GM19463 (cell line): ENCODE results near the gene SCAF1.
"Not testable (repeated sequence)": the region's sequence is repeated elsewhere in the genome, so short reads cannot be mapped to it uniquely, and the experiment has no call there.

Experiments used
- ATAC-seq: cut with Tn5 transposase; IDR thresholded peaks from one replicate; pipeline ENCODE4 v1.9.1; 2021; ENCODE audit warnings: mild to moderate bottlenecking, moderate library complexity; ENCODE audit not compliant: unreplicated experiment

SCAF1 gene

DNA sequence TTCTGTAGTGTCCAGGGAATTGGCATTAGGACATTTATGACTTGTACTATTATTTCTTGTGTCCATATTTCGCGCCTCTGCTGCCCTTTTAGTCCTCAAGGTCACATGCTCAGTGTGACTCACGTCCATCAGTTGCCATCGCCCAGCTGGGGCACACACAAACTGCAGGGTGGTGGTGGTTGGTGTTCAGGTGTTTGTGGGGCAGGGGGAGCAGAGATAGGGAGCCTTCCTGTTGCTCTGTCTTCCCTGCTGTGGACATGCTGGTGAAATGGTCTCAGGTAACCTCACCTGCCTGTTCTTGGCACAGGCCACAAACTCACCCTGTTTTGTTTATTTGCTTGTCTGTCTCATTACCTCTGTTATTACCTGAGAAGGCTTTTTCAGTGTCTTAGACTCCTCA is 28.6 kb upstream of the SCAF1 start:
- ATAC-seq = no peak

DNA sequence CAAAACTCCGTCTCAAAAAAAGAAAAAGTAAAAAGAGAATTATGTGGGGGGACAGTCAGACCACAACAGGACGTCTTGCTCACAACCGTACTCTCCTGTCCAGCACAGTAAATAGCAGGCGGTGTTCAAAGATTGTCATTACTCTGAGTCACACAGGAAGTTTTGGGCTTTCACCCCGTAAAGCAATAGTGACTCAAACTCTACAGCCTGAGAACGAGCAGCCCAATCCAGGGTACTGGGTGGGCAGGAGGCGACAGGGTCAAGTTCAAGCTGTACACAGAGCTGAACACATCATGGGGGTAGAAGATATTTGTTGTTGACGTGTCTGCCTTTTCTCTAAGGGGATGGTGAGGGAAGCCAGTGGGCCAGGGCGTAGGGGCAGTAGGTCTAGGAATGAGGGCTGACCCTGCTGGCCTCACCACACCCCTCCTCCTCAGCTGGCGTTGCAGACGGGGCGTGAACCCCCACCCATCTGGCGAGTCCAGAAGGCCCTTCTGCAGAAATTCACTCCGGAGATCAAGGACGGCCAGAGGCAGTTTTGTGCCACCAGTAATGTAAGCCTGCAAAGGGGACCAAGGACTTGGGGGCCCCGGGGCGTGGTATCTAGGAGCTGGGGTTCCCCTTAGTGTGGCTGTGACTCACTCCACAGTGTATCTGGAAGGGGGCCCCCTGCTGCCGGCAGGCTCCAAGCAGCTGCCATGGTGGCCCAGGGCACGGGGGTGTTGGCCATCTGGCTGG is 27.7 kb upstream of the SCAF1 start:
- no peak for ATAC-seq

DNA sequence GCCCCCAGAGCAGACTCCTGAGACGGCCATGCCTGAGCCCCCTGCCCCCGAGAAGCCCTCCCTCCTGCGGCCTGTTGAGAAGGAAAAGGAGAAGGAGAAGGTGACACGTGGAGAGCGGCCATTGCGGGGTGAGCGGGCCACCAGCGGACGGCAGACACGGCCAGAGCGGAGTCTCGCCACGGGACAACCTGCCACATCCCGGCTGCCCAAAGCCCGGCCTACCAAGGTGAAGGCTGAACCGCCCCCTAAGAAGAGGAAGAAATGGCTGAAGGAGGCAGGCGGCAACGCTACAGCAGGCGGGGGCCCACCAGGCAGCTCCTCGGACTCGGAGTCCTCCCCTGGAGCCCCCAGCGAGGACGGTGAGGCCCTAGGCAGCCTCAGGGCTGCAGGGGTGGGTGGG is 26.1 kb upstream of the SCAF1 start:
- no peak for ATAC-seq

DNA sequence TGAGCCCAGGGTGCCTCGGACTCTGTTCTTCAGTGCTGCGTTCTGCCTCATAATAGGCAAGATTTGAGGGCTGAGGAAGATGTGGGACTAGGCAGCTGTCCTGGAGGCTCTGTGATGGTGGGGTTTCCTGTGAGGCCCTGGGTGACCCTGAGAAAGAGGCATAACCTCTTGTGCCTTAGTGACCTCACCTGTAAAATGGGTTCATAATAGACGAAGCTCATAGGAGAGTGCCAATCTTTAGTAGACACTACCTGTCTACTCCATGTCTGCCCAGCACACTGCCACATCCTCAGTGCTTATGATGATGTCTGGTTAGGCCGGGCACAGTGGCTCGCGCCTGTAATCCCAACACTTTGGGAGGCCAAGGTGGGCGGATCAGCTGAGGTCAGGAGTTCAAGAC is 25.5 kb upstream of the SCAF1 start:
- ATAC-seq = no peak

DNA sequence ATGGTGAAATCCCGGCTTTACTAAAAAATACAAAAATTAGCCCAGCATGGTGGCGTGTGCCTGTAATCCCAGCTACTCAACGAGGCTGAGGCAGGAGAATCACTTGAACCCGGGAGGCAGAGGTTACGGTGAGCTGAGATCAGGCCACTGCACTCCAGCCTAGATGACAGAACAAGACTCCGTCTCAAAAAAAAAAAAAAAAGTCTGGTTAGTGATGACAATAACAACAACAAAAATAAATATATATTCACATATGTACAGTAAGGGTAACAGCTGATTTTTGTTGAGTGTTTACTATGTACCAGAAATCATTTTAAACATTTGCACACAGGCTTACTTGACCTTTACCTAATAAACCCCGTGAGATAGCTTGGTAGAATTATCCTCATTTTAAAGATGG is 25.1 kb upstream of the SCAF1 start:
- no peak for ATAC-seq

DNA sequence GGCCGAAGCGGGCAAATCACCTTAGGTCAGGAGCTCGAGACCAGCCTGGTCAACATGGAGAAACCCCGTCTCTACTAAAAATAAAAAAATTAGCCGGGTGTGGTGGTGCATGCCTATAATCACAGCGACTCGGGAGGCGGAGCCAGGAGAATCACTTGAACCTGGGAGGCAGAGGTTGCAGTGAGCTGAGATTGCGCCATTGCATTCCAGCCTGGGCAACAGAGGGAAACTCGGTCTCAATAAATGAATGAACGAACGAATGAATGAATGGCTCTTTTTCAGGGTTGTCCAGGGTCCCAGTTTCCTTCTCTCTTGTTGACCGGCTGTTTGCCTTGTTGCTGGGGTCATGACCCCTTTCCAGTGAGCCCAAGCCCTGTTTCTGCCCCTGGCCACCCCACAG is 24.1 kb upstream of the SCAF1 start:
- not testable (repeated sequence) for ATAC-seq

DNA sequence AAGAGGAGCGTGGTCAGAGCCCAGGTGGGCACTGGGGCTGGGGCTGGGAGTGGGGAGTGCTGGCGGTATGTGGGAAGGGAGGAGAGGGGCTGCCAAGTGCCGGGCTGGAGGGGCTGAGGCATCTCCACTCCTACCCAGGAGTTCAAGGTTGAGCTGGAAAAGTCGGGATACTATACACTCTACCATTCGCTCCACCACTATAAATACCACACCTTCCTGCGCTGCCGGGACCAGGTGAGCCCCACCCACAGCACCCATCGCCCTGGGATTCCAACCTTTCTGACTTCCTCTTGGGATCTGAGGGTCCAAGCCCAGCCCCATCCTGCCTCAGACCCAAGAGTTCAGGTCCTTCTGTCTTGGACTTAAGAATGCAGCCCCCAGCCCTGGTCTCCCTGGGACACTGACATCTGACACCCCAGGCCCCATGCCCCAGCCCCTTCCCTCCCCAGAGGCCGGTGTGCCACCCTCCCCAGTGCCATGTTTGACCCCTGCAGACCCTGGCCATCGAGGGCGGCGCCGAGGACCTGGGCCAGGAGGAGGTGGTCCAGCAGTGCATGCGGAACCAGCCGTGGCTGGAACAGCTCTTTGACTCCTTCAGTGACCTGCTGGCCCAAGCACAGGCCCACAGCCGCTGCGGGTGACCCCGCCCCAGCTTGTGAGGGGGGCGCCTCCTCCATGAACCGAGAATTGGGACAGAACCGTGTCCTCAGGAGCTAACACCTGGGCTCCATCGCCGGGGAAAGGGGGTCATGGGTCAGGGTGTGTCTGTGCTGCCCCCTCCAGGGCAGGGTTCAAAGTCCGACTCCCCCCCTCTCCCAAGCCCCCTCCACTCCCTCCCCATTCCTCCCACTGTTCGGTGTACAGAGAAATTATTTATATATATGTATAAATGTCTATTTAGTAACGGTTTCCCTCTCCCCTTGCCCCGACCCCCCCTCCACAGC is 16.8 kb upstream of the SCAF1 start:
- ATAC-seq = no peak

DNA sequence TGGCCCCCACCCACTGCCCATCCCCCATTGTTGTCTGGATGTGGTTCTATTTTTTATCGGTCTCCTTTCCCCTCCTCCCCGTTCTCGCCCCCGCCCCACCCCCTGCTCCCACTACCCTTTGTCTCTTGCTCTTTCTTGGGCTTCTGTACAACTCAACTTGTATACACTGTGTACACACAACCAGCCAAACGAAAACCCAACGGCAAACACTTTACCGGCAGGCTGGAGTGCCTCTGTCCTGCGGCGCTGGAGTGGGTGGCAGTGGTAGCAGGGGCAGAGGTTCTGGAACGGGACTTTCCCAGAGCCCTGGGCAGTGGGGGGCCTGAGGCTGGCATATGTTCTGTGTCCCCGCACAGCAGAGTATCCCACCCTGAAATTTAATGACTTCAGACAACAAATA is 15.8 kb upstream of the SCAF1 start:
- ATAC-seq = no peak

DNA sequence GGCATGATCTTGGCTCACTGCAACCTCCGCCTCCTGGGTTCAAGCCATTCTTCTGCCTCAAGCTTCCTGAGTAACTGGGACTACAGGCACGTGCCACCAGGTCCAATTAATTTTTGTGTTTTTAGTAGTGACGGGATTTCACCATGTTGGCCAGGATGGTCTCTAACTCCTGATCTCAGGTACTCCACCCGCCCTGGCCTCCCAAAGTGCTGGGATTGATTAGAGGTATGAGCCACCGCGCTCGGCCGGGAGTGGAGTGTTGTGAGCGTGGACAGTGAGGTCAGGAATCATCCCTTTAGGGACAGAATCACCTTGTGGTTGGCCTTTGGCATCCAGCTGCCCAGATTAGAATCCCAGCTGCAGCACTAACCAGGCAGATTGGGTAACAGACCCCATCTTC is 12.3 kb upstream of the SCAF1 start:
- ATAC-seq = no peak

DNA sequence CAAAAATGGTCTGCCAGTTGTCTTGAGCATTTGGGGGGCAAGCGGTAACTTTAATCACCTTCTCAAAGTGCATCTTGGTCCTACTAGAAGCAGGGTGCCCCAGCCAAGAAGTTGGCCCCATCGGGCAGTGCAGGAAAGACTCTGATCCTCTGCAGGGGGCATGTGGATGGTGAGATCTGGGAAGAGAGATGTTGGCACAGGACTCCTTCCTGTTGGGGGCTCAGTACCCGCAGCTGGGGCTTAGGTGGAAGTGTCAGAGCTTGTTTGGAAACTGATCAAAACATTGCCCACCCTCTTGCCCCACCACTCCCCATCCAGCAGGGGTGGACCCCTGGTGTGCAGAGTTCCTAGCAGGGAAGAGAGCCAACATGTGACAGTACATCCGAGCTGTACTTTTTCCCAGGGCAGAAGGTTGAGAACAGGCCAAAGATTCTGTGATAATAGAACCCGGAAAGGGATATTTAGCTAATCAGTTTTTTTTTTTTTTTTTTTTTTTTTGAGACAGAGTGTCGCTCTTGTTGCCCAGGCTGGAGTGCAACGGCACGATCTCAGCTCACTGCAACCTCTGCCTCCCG is 10.9 kb upstream of the SCAF1 start:
- ATAC-seq = no peak

DNA sequence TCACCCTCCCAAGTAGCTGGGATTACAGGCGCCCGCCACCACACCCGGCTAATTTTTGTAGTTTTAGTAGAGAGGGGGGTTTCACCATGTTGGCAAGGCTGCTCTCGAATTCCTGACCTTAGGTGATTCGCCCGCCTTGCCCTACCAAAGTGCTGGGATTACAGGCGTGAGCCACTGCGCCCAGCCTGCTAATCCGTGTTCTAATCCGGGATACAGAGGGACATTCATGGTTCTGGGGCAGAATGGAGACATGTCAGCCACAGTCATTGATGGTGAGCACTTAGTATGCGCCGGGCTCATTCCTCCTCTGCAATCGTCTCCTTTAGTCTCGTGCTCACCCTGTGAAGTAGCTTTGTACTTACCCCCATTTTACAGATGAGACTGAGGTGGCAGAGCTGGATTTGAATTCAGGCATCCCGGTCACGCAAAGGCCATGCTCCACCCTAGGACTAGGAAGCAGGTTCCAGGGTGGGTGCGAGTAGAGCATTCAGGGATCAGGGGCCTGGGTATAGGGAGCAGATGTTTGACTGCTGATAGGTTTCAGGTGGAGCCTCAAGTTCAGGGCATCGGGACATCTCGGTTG is 10.3 kb upstream of the SCAF1 start:
- no peak for ATAC-seq

DNA sequence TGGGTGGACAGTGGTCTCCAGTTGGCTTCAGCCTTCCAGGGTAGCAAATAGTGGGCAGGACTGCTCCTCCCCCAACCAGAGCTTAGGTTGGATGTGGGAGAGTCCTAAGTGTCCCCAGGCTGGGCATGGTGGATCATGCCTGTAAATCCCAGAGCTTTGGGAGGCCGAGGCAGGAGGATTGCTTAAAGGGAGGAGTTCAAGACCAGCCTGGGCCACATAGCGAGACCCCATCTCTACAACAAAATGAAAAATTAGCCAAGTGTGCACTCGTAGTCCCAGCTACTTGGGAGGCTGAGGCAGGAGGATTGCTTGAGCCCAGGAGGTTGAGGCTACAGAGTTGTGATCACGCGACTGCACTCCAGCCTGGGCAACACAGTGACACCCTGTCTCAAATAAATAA is 9.4 kb upstream of the SCAF1 start:
- no peak for ATAC-seq

DNA sequence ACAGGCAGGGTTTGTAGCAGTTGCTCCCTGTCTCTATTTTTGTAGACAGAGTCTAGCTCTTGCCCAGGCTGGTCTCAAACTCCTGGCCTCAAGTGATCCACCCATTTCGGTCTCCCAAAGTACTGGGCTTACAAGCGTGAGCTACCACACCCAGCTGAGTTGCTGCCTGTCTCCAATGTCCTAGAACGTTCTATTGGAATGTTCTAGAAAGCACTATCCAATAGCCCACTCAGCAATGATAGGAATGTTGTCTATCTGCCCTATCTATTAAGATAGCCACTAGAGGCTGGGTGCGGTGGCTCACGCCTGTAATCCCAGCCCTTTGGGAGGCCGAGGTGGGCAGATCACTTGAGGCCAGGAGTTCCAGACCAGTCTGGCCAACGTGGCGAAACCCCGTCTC is 8.7 kb upstream of the SCAF1 start:
- ATAC-seq = not testable (repeated sequence)

DNA sequence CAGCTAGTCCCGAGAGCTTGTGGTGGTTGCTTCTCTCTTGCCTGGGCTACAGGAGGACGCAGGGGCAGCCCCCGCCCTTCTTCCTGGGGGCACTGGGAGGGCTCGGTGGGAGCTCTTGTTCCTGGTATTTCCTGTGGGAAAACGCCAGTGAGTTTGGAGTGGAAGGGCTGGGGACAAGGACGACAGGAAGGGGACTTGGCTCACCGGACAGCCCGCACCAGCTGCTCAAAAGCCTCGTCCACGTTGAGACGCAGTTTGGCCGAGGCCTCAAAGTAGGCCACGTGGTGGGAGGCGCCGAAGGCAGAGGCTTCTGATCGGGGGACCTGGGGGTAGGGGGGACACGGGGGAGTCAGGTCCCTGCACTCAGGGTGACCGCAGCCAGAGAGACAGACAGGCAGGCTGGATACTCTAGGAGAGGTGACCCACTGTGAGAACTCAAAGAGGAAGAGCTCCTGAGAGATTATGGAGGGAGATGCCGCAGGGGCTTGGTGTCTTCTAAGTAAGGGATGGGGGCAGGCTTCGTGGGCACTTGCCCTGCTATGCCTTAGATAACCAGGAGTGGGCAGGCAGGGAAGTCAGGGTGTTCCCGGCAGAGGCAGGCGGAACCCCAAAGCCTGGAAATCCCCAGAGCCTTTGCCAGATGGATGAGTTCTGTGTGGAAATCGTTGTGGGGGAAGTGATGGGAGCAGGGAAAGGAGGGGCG is 6.3 kb upstream of the SCAF1 start:
- ATAC-seq = no peak

DNA sequence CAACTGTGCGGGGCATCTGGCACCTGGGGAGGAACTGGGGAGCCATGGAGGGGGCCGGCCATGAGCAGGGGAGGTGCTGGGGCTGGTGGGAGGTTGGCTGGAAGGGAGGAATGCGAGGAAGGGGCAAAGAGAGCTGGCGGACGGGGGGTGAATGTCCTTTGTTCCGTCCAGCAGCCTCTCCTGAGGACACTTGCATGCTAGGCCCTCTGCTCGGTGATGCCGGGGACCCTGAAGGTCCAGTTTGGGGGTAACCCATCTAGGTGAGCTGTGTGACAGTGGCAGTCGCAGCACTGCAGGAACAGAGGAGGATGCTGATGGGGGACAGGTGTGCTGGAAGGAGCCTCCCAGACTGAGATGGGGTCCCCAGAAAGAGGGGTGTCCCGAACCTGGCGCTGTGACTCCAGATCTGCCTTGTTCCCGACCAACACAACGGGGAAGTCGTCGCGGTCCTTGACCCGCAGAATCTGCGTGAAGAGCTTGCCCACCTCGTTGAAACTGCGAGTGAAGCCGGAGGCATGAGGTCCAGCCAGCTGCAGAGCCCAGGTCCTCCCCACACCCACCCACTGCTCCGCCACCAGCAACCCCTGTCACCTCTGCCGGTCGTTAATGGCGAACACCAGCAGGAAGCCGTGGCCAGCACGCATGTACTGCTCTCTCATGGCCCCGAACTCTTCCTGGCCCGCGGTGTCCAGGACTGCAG is 5.6 kb upstream of the SCAF1 start:
- no peak for ATAC-seq

DNA sequence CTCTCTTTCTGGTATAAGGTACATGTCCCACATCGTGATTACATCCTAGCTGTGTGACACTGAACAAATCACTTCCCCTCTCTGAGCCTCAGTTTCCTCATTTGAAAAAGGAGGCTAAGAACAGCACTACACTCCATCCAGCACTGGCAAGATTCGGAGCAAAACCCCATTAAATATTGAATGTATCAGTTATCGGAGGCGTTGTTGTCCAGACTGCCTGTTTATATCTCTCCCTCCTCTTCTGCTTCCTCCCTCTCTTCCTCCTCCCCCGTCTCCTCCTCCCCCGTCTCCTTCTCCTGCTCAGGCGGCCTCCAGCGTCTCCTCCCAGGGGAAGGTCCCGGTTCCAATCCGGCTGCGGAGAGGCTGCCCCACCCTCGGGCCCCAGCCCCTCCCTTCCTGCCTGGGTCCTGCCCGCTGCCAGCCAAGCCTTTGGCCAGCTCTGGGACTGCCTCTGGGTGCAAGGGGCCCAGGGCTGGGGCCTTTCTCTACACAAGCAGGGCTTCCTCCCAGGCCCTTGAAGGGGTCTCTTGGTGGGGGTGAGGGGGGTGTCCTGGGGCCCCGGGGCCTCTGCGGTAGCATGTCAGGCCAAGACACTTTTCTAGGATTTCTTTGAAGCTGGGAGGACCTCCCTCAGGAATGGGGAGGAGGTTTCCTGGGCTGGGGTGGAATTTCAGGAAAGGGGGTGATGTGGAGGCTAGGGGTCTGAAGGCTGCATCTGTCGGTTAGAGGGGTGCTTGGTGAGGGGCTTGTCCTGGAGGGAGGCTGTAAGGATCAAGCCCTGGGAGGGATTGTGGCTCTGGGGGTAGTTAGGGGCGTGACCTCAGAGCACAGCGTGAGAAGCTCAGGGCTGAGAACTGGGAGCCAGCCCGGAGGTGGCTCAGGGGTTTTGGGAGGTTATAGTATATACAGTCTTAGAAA is 3.9 kb upstream of the SCAF1 start:
- no peak for ATAC-seq

DNA sequence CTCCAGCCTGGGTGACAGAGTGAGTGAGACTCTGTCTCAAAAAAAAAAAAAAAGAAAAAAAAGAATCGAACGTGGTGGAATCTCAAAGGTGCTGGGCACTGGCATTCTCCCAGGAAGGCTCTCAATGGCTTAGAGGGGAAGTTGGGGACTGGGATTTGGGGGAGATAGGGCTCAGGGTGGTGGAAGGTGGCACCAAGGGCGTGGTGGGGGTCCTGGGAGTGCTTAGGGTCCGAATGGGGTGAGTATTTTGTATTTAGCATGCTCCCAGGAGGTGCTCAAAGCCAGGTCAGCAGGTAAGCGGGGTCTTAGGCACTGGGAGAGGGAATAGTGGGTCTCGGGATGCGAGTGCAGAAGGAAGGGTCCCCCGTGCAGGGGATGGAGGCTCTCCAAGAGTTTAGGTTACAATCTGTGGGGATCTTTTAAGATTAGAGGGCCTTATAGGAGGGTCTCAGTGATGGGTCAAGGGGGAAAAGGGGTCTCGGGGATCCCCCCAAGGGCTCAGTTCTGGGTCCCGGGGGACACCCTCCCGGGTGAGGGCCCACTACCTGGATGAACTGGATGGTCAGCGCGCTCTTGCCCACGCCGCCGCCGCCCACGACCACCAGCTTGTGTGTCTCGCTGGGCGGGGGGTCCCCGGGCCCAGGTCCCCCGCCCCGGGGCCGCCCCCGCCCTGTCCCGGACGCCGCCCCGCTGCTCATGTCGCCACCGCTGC is 2.5 kb upstream of the SCAF1 start:
- no peak for ATAC-seq

DNA sequence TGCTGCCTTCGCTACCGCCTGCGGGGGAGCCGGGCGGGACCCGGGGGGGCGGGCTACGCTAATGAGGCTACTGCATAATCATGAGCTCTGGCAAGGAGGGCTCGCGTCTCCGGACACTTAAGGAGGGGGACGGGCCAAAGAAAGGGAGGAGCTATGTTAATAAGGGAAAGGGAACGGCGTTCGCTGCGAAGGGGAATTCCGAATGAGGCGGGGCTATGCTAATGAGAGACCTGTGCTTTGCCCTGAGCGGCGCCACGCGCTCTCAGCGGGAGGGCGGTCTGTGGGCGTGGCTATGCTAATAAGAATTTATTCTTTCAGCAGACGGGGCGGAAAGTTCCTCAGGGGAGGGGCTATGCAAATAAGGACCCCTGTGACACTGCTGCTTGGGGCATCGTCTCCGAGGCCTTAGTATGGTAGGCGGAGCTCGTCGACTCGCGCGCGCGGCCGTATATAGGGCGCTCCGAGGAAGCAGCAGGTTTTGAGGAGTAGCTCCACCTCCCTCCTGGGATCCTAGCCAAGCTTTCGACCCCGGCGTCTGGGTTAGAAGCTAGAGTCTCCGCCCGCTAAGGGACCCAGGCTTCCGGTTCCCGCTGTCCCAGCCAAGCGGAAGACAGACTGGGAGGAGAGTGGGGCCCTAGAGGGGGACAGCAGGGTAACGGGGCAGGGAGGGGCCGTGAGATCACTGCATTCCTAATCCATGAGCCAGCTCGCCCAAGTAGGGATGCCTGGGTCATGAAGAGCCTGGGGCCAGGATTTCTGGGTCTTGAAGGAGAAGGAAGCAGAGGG is 1.7 kb upstream of the SCAF1 start, which contains the start of gene RRAS:
Gene RRAS (minus strand): TSS at position 31 of the 786 bp plus-strand sequence. CDS start 45 bp downstream, outside the sequence.
- peak; percentile 49 for ATAC-seq
